ENCODE measurements around the gene PLEKHH2.

DNA sequence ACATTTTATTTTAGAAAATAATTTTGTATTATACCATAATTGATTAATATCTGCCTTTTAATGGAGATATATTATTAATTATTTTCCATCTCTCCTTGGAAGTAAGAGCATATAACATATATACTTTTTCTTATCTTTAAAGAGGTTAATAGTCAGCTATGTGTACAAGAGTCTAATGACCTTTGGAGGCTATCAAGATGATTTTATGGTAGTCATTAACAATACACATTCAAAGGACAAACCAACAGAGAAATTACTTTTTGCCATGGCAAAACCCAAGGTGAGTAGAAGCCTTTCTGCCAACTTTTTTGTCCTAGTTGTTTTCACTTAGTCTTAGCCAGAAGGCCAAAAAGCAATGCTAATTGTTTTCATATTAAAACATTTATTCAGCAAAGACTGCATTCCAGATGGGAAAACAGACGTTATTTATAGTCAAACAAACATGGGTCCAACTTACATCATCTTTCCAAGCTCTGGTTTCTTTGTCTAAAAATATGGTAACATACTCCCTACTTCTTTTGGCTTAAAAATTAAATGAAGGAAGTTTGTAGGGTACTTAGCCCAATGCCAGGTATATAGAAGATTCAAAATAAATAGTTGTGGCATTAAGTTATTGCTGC, 127.1 kb downstream of the PLEKHH2 start:
- TF ChIP-seq, protein P1, sequence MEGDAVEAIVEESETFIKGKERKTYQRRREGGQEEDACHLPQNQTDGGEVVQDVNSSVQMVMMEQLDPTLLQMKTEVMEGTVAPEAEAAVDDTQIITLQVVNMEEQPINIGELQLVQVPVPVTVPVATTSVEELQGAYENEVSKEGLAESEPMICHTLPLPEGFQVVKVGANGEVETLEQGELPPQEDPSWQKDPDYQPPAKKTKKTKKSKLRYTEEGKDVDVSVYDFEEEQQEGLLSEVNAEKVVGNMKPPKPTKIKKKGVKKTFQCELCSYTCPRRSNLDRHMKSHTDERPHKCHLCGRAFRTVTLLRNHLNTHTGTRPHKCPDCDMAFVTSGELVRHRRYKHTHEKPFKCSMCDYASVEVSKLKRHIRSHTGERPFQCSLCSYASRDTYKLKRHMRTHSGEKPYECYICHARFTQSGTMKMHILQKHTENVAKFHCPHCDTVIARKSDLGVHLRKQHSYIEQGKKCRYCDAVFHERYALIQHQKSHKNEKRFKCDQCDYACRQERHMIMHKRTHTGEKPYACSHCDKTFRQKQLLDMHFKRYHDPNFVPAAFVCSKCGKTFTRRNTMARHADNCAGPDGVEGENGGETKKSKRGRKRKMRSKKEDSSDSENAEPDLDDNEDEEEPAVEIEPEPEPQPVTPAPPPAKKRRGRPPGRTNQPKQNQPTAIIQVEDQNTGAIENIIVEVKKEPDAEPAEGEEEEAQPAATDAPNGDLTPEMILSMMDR (IDR thresholded peaks at IDR 0.05; ENCODE audit: poor library complexity) = no peak
- TF ChIP-seq EZH2phosphoT487 (IDR thresholded peaks at IDR 0.05; ENCODE audit: low read depth, severe bottlenecking, unreplicated experiment) = no peak

All from hepatocyte (in vitro differentiated cells).